H1 (cell line): ENCODE measurements around the gene GBP6.

Experiments used
- CEBPB ChIP-seq: IDR thresholded peaks from 2 replicates; pipeline ENCODE4 v1.6.1; 2012; ENCODE audit warnings: low read depth, low read length
- CTCF ChIP-seq, 3 experiments: IDR thresholded peaks; 1 replicate in 2 of 3; 2 replicates in 1 of 3; pipeline versions ENCODE4 v1.5.1 to v1.6.1; 2011; ENCODE audit warnings: low read length in 3 of 3, mild to moderate bottlenecking in 3 of 3, inconsistent platforms in 2 of 3, low read depth in 1 of 3, moderate library complexity in 1 of 3; ENCODE audit not compliant: insufficient read depth in 1 of 3; ENCODE audit errors: control extremely low read depth in 1 of 3
- EGR1 ChIP-seq: IDR thresholded peaks from 2 replicates; pipeline ENCODE4 v1.6.1; 2011; ENCODE audit warnings: low read depth, low read length, borderline replicate concordance
- EP300 ChIP-seq, 2 experiments: IDR thresholded peaks; 1 replicate in 1 of 2; 2 replicates in 1 of 2; pipeline ENCODE4 v1.6.1; 2011 to 2012; ENCODE audit warnings: low read depth in 2 of 2, low read length in 2 of 2, mild to moderate bottlenecking in 2 of 2, borderline replicate concordance in 1 of 2, inconsistent platforms in 1 of 2, moderate library complexity in 1 of 2
- MAX ChIP-seq: IDR thresholded peaks from 2 replicates; pipeline ENCODE4 v1.6.1; 2012; ENCODE audit warnings: inconsistent platforms
- POLR2A ChIP-seq, 2 experiments: IDR thresholded peaks; 1 replicate in 1 of 2; 2 replicates in 1 of 2; pipeline ENCODE4 v1.6.1; 2011; ENCODE audit warnings: low read depth in 2 of 2, low read length in 2 of 2, mild to moderate bottlenecking in 2 of 2; ENCODE audit errors: control extremely low read depth in 1 of 2
- POLR2AphosphoS5 ChIP-seq: IDR thresholded peaks from 2 replicates; pipeline ENCODE4 v1.6.1; 2011; ENCODE audit warnings: low read depth, low read length
- RFX5 ChIP-seq: IDR thresholded peaks from 2 replicates; pipeline ENCODE4 v1.6.1; 2011; ENCODE audit warnings: low read depth, low read length, improper control_type of control experiment, borderline replicate concordance

DNA sequence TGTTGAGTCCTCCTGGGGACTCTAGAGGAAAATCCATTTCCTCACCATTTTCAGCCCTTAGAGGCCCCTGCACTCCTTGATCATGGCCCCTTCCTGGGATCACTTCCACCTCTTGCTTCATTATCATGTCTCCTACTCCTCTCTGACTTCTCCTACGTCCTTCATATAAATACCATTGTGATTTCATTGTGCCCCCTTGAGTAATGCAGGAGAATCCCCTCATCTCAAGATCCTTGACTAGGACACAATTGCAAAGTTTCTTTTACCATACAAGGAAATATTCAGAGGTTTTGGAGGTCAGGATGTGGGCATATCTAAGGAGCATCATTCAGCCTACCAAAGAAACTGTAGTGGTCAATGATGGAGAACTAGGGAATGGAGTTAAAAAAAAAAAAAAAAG is 8.8 kb upstream of the GBP6 start:
- TF ChIP-seq EP300 (IDR thresholded peaks at IDR 0.05; ENCODE audit: borderline replicate concordance in 1 of 2, low read depth in 2 of 2, low read length in 2 of 2): no peak
- no peak for TF ChIP-seq POLR2A (IDR thresholded peaks at IDR 0.05; ENCODE audit: control extremely low read depth in 1 of 2, low read depth in 2 of 2, low read length in 2 of 2)
- no peak for TF ChIP-seq POLR2AphosphoS5
- TF ChIP-seq MAX: no peak
- no peak for TF ChIP-seq EGR1
- no peak for TF ChIP-seq CTCF (IDR thresholded peaks at IDR 0.05; ENCODE audit: control extremely low read depth in 1 of 3, insufficient read depth in 1 of 3, low read depth in 1 of 3, low read length in 3 of 3)
- no peak for TF ChIP-seq RFX5
- TF ChIP-seq CEBPB: no peak
